ENCODE data around the gene PATJ. TPM values are rescaled to one million over a fixed set of nuclear protein-coding genes. Genes with fewer than 3 reads are reported as not detected.
A peak's percentile ranks its signal among the peaks of the same experiment; 100 is the strongest.

Gene PATJ
- total and polyA plus RNA-seq, 7 donors = 2.0 to 49.9 (median 17.1) TPM

DNA sequence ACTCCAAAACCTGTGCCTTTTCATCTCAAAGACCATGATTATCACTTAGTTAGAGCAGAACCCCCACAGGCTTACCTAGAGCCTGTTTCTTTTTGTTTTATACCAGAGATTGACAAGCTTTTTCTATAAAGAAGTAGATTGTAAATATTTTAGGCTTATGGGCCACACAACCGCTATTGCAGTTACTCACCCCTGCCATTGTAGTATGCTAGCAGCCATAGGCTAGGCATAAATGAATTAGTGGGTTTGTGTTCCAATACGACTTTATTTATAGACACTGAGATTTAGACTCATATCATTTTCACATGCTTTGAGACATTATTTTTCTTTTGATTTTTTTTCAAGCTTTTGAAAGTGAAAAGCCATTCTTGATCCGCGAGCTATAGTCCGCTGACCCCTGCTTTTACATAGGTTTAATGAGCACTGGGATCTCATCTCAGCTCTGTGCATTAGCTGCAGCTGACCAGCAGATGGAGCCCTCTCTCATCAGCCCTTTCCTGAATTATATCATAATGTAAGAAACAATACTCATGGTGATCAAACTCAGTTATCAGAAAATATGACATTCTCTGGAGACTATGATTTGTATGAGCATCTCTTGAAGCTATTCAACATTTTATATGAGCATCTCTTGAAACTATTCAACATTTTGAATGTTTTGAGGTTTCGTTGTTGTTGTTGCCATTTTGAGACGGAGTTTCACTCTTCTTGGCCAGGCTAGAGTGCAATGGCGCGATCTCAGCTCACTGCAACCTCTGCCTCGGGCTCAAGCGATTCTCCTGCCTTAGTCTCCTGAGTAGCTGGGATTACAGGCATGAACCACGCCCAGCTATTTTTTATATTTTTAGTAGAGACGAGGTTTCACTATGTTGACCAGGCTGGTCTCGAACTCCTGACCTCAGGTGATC is 340.4 kb downstream of the PATJ start:
- ATAC-seq = peak; percentile 49 to 86 (median 72)
- Histone ChIP-seq H3K27me3 (ENCODE audit: insufficient read depth in 3 of 3, low read length in 2 of 3) (no peaks in the 10 kb centered on the region), H3K4me1 (no peaks in the 10 kb centered on the region), H3K4me3 (no peak overlapping the region), H3K36me3 (ENCODE audit: insufficient read depth in 1 of 2, low read depth in 1 of 2) (peaks cover 0 to 39% of the 10 kb centered on the region in 2 donors), H3K27ac (no peak overlapping the region), H3K9me3 (no peaks in the 10 kb centered on the region)
- DNase-seq = no peak
- WGBS, 3 donors = 72 to 78% (median 72%) methylated on average over 14 of the region's 14 CpGs
- peak; percentile 92 for TF ChIP-seq CTCF (IDR thresholded peaks at IDR 0.05)
- intact Hi-C loops (cut with DNase I) = loop anchor here in 1 of 2 donors (5.0 kb wide), 1 partner anchor 50 kb away; no protein-coding TSS in a partner anchor

GRCh38 chr1:62084310-62084890 is 342.1 kb downstream of the PATJ start:
- intact Hi-C loops (cut with DNase I) = loop anchor here in 1 of 2 donors (5.0 kb wide), 1 partner anchor 48 kb away; no protein-coding TSS in a partner anchor
- 52 to 63% (median 59%) methylated on average over 9 of the region's 9 CpGs for WGBS, 3 donors
- H3K9me3 ChIP-seq = no peaks in the 10 kb centered on the region
- no peaks in the 10 kb centered on the region for H3K27me3 ChIP-seq (ENCODE audit: insufficient read depth in 3 of 3, low read length in 2 of 3)
- peaks cover 0 to 44% of the 10 kb centered on the region in 2 donors for H3K36me3 ChIP-seq (ENCODE audit: insufficient read depth in 1 of 2, low read depth in 1 of 2)
- H3K4me1 ChIP-seq = no peaks in the 10 kb centered on the region
- H3K4me3 ChIP-seq = no peak overlapping the region
- no peak for TF ChIP-seq CTCF (IDR thresholded peaks at IDR 0.05)
- ATAC-seq (no peak), DNase-seq (no peak)
- H3K27ac ChIP-seq = no peak overlapping the region

DNA sequence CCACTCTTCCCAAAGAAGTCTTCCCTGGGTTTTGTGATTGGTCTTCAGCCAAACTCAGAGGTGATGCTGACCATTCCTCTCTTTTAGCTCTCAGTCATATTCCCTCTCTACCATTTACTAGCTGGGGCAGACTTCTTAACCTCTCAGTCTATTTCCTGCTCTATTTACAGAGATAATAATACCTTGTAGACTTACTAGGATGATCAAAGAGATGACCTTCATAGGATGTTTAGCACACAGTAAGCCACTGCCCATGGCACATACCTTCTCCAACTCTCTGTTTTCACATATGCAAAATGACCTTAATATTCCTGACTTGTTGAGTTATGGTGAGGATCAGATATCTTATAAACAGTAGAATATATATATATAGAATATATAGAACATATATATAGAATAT is 346.2 kb downstream of the PATJ start:
- DNase-seq (no peak), ATAC-seq (no peak)
- Histone ChIP-seq H3K27me3 (ENCODE audit: insufficient read depth in 3 of 3, low read length in 2 of 3) (no peaks in the 10 kb centered on the region), H3K9me3 (no peaks in the 10 kb centered on the region), H3K4me1 (no peaks in the 10 kb centered on the region), H3K27ac (no peak overlapping the region), H3K4me3 (no peak overlapping the region), H3K36me3 (ENCODE audit: insufficient read depth in 1 of 2, low read depth in 1 of 2) (peaks cover 0 to 28% of the 10 kb centered on the region in 2 donors)
- intact Hi-C loops (cut with DNase I) = loop anchor here in 1 of 2 donors (5.0 kb wide), 1 partner anchor 39 kb away; no protein-coding TSS in a partner anchor
- TF ChIP-seq CTCF (IDR thresholded peaks at IDR 0.05) = no peak

GRCh38 chr1:62089570-62089969 is 347.3 kb downstream of the PATJ start:
- DNase-seq = no peak
- Histone ChIP-seq H3K4me3 (no peak overlapping the region), H3K36me3 (ENCODE audit: insufficient read depth in 1 of 2, low read depth in 1 of 2) (peaks cover 0 to 24% of the 10 kb centered on the region in 2 donors), H3K9me3 (no peaks in the 10 kb centered on the region), H3K27ac (no peak overlapping the region), H3K27me3 (ENCODE audit: insufficient read depth in 3 of 3, low read length in 2 of 3) (no peaks in the 10 kb centered on the region), H3K4me1 (no peaks in the 10 kb centered on the region)
- ATAC-seq = no peak
- intact Hi-C loops (cut with DNase I) = loop anchor here in 1 of 2 donors (5.0 kb wide), 1 partner anchor 38 kb away; no protein-coding TSS in a partner anchor
- WGBS, 3 donors = 96 to 100% (median 97%) methylated on average over 2 of the region's 2 CpGs
- TF ChIP-seq CTCF (IDR thresholded peaks at IDR 0.05) = no peak

All from psoas muscle (tissue), 8 donors.